Measurements from ENCODE around the gene HOXA13.

HOXA13 gene

GRCh38 chr7:27237735-27238334 is 37.9 kb upstream of the HOXA13 start:
- no peak for DNase-seq (ENCODE audit: low spot score)

GRCh38 chr7:27235387-27236311 is 35.8 kb upstream of the HOXA13 start:
- DNase-seq (ENCODE audit: low spot score): peak; percentile 11

- DNase-seq (ENCODE audit: low spot score): no peak
Observed at GRCh38 chr7:27229448-27229847, 29.6 kb upstream of the HOXA13 start.

GRCh38 chr7:27224983-27225934 is 25.4 kb upstream of the HOXA13 start:
- no peak for DNase-seq (ENCODE audit: low spot score)

GRCh38 chr7:27223941-27224575 is 24.2 kb upstream of the HOXA13 start:
- DNase-seq (ENCODE audit: low spot score): no peak

- DNase-seq (ENCODE audit: low spot score): no peak
Observed at GRCh38 chr7:27221201-27221797, 21.4 kb upstream of the HOXA13 start.

GRCh38 chr7:27220440-27220955 is 20.6 kb upstream of the HOXA13 start:
- DNase-seq (ENCODE audit: low spot score): no peak

DNA sequence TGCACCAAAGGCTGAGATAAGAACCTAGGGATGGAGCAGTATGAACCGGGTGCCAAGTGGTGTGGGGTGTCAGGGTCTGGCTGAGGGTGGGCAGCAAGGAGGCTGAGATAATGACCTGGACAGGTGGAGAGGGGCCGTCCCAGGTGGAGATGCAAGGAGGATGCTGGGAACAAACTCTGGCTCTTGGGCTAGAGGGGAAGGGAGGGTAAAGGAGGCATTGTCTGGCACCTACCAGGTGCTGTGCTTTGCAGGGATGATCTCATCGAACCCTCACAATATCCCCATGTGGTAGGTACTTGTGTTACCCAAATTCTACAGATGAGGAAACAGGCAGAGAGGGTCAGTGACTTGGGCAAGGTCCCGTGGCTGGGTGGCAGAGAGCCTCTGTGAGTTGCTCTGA is 19.9 kb upstream of the HOXA13 start:
- no peak for DNase-seq (ENCODE audit: low spot score)

DNA sequence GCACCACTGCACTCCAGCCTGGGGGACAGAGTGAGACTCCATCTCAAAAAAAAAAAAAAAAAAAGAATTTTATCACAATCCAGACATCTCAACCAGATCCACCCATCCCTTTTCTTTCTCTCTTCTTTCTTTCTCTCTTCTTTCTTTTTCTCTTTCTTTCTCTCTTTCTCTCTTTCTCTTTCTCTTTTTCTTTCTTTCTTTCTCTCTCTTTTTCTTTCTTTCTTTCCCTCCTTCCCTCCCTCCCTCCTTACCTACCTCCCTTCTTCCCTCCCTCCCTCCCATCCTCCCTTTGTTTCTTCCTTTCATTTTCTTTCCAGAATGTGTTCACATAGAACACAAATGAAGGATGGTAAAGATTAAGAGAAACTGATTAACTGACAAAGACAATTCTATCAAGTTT is 18.1 kb upstream of the HOXA13 start:
- DNase-seq (ENCODE audit: low spot score): no peak

- no peak for DNase-seq (ENCODE audit: low spot score)
Observed at GRCh38 chr7:27215356-27215755, 15.5 kb upstream of the HOXA13 start.

GRCh38 chr7:27214239-27214950 is 14.5 kb upstream of the HOXA13 start:
- no peak for DNase-seq (ENCODE audit: low spot score)

DNA sequence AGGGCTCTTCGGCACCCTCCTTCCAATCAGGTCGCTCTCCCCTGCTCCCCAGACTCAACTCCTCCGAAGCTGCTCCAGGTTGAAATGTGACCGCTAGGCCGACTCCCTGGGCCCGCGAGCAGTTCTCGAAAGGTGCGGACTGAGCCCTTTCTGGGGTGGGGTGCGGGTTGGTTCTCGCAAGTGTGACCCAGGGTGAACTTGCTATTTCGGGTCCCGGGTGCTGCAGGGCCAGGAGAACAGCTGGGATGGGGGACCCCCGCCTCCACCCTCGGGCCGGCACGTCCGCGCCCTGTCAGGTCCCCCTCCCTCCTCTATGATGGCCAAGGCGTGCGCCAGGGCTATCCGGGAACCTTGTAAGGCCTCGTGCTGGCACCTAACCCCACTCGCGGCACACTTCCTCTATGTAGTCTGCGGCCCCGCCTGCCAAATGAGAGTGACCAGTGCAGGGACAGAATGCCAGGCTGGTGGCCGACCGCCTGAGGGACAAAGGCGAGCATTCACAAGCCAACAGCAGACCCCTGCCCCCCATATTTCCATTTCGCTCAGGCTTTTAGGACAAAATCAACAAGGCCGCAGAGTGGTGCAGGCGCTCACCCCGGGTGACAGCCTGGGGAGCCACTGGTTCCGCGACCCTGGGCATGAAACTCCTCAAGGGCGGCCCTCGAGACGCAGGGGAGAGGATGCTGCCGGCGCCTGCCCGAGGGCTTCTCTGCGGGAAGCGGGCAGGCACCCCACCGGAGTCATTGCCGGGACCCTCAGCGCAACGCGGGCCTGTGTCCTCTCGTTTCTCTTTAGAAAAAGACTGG is 13.7 kb upstream of the HOXA13 start:
- no peak for DNase-seq (ENCODE audit: low spot score)

DNA sequence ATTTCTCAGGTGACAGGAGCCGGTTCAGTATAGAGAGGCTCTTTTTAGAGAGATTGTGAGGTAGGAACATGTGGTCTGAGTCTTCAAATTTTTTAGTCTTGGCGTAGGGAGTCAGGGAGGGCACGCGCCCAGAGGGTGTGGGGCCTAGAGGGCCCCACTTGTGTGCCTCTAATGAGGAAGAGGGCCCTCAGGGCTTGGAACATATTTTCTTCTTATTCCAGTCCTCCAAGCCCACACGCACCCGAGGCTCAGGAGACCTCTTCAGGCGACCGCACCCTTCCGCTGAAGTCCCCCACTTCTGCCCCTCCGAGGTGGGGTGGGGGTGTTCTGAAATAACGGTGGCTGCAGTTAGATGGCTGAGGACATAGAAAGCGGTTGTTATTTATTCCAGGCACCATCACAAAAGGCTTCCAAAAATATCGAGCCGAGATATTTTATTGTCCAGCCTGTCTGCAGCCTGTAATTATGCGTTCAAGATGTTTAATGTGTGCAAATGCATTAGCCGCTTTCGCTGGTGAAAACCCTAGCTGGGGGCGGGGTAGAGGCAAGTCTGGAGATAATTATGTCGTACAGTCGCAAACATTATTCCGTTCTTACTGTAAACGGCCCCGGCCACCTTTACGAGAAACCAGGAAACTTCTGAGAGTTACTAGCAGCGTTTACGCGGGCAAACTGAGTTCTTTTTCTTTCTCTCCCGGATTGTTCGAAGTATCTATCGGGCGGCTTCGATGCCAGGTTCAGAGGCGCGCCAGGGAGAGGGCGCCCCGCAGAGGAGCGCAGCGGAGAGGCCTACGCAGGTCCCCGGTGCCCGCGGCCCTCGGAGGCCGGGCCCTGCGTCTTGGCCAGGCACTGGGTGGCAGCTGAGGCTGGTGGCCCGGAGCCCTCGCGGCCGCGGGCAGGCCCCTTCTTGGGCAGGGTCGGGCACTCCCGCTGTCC is 12.9 kb upstream of the HOXA13 start:
- no peak for DNase-seq (ENCODE audit: low spot score)

DNA sequence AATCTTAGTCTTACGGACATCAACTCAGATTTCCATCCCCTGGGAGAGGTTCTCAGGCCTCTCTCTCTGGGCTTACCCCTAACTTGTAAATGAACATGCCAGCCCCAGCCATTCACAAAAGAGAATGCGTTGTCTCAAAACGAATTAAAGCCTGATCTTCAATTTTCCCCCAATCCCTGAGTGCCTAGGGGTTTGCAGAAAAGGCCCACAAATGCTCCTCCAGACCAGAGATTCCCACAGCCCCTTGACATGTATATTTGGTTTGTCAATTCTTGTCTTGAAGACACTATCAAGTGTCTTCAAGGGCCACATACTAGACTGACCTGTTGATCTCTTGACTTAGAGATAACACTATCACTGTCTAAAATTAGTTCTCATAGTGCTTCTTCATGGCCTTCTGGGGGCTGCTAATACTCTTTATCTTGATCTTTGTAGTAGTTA is 11.9 kb upstream of the HOXA13 start:
- DNase-seq (ENCODE audit: low spot score): no peak

- no peak for DNase-seq (ENCODE audit: low spot score)
Observed at GRCh38 chr7:27211084-27211446, 11.2 kb upstream of the HOXA13 start.

- DNase-seq (ENCODE audit: low spot score): peak; percentile 20
Observed at GRCh38 chr7:27210441-27211083, 10.7 kb upstream of the HOXA13 start.

- no peak for DNase-seq (ENCODE audit: low spot score)
Observed at GRCh38 chr7:27209933-27210440, 10.1 kb upstream of the HOXA13 start.

GRCh38 chr7:27208998-27209397 is 9.1 kb upstream of the HOXA13 start:
- DNase-seq (ENCODE audit: low spot score): no peak
